Activated CD4-positive, alpha-beta T cell treated with anti-CD3 and anti-CD28 coated beads, Interleukin-2, amount 50 U/mL, for 48 hours (primary cell): ENCODE measurements around the gene STRADA.

Source experiments
- DNase-seq, 2 experiments: peaks; one replicate each; pipeline ENCODE4 v3.0.0-alpha.2; 2020

The STRADA gene

DNA sequence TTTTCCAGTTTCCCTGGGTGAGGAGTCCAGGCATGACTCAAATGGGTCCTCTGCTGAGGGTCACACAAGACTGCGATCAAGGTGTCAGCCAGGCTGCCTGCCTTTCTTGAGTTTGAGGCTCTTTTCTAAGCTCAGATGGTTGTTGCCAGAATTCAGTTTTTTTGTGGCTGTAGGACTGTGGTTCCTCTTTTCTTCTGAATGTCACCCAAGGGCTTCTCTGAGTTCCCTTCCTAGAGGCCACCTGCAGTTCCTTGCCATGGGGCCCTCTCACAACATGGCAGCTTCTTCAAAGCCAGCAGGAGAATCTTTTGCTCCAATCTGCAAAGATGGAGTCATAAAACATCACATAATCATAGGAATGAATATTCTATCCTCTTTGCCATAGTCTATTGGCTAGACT is 59.2 kb downstream of the STRADA start:
- DNase-seq, result no peak

DNA sequence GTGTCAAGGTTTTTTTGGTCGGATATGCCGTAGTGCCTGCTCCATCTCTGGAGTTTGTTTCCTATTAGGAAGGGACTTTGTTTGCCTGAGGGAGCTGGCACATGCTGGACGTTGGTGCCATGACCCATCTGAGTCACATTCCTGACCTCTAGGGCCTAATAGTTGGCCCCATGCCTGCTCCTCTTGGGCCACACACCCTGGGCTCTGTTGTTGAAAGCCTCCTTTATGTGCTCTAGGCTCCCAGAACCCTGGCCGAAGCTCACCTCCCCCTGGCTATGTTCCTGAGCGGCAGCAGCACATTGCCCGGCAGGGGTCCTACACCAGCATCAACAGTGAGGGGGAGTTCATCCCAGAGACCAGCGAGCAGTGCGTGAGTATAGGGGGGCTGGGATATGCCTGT is 60.1 kb downstream of the STRADA start:
- no peak for DNase-seq

DNA sequence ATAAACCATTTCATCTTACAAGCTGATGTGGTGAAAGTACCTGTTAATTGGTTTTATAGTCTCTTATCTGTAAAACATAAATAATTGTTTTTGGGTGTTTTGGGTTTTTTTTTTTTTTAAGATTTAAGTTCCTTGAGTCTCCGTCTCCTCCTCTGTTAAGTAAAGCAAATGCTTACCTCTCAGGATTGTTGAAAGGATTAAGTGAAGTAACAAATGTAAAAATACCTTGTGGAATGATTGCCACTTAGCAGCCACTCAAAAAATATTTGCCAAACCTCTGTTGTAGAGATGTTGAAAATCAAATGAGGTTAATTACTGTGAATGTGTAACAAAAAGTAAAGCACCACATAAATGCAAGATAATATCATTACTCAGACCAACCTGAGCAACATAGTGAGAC is 60.9 kb downstream of the STRADA start:
- no peak for DNase-seq

DNA sequence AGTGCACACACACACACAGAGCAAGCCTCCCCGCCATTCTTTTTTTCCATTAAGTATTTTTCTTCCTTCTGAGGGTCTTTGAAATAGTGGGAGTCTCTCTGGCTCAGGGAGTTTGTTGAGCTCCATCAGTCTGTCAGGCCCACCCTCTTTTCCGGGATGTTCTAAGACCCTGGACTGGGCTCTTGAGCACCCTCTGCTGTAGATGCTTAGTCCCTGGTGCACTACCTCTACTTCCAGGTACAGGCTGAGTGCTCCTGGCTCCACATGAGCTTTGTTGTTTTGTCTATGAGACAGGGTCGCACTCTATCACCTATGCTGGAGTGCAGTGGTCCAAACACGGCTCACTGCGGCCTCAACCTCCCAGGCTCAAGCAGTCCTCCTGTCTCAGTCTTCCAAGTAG is 62.4 kb downstream of the STRADA start:
- DNase-seq, result no peak

DNA sequence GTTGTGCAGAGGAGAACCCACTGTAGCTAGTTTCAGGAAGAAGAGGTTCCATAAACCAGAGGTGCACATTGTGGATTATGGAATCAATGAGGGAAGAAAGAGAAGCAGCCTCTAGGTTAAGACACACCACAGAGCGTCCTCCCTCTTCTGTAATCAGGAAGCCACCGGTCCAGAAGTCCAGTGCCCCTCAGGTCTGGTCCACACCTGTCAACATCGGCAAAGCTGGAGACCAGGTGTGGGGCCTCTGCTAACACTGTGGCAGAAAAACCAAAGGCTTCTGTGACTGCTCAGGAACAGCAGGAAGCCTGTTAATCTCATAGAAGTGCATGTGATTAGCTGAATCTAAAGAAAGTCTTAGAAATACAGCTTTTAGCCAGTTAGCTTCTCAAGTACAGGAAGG is 65.0 kb downstream of the STRADA start:
- DNase-seq, result no peak

DNA sequence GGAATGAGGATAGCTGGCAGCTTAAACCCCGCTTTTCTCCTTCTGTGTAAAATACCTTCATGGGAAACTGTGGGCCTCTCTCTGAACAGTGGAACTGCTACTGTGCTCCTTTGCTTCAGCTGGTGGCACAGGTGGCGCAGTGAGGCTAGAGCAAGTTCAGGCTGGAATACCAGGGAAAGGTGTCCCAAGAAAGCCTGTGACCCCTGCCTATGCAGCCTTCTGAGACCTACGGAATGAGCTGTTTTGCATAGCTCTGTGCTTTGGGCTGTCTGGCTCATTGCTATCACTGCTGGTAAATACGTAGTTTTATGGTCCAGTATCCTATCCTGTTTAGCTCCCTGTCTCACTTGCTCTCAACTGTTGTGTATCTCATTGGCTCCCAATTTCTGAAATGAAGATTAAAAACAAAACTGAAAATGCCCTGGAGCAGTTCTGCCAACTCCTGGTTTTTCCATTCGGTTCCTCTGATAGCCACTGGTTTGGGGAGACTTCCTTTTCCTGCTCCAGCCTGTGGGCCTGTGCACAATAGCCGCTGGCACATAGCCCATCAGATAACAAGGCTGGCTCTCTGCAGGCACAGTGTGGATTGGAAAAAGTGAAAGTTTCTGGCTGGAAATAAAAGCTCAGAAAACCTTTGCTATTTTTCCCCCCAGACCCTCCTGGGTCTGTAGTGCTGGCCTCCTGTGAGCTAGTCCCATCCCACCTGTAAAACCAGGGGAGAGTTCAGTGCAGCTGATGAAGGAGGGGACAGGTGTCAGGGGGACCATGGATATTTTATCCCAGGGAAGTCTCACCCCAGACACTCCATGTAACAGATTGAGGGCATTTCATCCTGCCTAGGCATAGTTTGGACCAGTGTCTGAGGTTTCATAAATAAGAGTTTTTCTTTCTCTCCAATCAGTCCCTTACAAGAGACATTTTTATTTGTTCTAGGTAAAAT is 65.7 kb downstream of the STRADA start:
- no peak for DNase-seq

DNA sequence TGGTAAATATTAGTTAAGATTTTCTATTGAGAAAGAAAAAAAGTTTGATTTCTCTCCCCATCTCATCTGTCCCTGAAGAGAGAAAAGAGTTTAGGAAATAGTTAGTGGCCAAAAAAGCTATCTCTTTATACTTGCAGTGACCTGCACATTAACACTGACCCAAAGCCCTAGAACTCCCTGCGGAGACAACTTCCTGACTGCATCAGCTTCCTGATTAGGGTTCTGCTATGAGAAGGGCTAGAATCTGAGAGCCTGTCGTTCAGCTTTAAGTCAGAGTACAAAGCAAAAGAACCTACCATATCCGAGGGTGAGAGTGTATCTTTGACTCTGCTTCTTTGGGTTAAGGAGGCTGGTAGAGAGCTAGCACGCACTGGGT is 66.4 kb downstream of the STRADA start:
- no peak for DNase-seq

DNA sequence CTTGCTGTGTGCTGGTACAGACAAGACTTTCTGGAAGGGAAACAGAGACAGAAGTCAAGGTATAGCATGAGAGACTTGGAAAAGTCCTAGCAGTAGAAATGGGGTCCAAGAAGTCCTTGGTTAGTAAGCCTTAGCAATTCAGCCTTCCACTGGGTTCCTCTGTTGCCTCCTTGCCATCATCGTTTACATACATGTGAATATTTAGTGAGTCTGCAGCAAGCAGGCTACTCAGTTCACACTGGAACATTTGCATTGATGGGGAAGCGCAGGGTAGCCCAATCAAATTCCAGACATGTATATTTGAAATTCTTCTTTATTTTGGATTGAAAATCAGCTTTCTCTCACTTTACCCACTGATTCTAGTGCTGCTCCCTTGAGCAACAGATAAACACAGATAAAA is 68.7 kb downstream of the STRADA start:
- no peak for DNase-seq

DNA sequence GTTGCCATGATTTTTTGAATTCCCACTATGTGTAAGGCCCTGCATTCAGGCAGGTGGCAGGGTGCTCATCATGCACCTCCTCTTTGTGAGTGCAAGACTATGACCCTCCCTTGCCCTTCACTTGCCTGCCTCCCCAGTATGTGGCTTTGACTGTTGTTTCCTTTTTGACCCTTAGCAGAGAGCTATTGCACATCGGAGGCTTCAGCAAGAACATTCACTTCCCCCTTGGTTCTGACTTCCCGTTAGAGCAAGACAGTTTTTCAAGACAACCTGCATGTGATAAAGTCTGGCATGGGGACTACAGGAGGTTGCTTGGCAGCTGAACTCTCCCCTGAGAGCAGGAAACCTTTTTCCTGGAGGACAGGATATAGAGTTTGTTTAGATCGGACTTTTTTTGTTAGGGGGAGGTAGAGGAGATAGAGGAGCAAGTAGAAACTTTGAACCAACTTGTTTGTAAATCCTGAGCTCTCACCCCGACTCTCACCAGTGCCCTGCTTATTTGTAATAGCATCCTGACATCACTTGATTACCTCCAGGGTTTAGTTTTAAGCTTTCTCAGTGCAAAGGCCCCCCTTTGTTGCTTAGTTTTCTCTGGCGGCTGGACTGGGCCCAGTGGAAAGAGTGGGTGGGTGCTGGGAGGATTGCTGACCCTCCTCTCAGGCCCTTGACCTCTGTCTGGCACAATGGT is 75.9 kb downstream of the STRADA start:
- DNase-seq, result no peak

DNA sequence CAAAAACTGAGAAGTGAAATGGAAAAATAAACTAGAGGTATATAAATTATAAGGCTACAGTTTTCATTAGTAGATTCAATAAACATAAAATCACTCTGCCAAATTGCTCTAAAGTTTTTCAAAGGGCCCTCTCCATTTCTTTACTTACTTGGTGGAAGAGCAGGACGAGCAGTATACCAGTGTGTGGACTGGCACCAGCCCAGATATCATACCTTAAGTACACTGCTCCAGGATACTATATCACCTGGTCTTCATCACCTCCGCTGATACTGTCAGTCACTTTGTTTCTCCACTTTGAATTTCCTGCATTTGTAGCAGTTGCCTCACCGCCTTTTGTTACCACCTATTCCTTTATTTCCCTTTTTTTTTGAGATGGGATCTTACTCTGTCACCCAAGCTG is 81.7 kb downstream of the STRADA start:
- DNase-seq, result no peak

DNA sequence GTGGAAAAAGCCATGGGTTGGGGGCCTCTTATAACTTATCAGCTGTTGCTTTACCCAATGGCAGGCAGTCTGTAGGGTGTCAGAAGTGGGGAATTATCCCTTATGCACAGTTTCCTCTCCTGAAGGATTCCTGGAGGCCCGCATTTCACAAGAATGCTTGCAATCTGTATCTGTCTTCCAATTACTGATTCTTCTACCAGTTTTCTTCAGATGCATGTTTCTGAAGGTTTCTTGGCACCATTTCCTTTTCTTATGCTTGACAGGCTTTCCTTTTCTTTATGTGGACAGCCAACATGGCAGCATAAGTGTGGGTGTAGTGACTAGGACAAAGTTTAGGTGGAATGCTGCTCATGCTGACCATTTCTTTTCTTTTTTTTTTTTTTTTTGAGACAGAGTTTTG is 83.2 kb downstream of the STRADA start:
- no peak for DNase-seq

DNA sequence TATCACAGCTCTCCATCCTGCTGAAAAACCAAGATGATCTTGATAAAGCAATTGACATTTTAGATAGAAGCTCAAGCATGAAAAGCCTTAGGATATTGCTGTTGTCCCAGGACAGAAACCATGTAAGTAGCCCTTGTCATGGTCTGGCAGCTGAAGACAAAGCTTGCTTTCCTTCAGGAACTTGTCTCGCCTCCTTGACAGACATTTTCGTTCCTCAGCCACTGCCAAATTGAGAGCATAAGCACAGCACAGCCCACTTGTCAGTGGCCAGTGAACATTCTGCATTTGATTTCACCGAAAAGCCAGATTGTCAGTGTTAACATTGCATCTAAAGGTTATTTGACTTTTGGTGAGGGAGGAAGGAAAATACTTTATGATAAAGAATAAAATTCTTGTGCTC is 83.8 kb downstream of the STRADA start:
- no peak for DNase-seq

DNA sequence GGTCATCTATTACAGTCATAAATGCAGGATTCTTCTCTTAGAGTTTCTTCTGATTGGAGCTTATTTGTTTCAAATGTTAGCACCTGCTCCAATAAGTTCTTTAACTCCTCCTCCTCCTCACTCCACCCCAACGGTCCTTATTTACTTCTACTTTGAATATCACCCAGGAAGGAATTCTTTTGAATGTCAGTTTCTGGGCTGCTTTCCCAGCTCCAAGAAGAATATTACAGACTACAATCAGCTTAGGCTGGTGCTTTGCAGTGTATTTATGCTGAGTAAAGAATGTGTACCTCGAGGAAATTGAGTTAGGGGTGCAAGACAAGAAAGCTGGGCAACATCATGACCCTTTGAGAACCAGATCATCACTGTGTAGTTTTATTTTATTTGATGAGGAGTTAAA is 88.5 kb downstream of the STRADA start:
- no peak for DNase-seq
